Sigmoid colon (tissue), 4 donors: ENCODE results near the gene PARD3.

ENCODE experiments used
- POLR2A ChIP-seq, 2 donors: fragments of 450-650 bp; IDR thresholded peaks; one replicate each; pipeline ENCODE4 v1.6.1; 2016; ENCODE audit warnings: antibody characterized with exemption in 2 of 2, mild to moderate bottlenecking in 2 of 2, moderate library complexity in 2 of 2
- POLR2AphosphoS5 ChIP-seq, 4 donors: sonication (generic); formaldehyde crosslinking; IDR thresholded peaks; one replicate each; pipeline ENCODE4 v1.6.1; 2017; ENCODE audit warnings: antibody characterized with exemption in 4 of 4

- TF ChIP-seq POLR2AphosphoS5 (IDR thresholded peaks at IDR 0.05), result no peak
- TF ChIP-seq POLR2A (IDR thresholded peaks at IDR 0.05), result no peak
Measured at GRCh38 chr10:34314457-34314856, 500.6 kb downstream of the PARD3 start.
